Skin epidermis (tissue), 12 donors: ENCODE measurements around the gene PIMREG.
"Not testable (repeated sequence)": the region's sequence is repeated elsewhere in the genome, so short reads cannot be mapped to it uniquely, and the experiment has no call there.

ENCODE experiments used
- H3K27ac ChIP-seq, 21 experiments: fragments of 200-600 bp; sonication (generic) in 11 of 21; one replicate each; pipeline ENCODE4 v1.5.0; 2020; ENCODE audit warnings: mild to moderate bottlenecking in 3 of 21, inconsistent platforms in 2 of 21, moderate library complexity in 2 of 21
- H3K4me3 ChIP-seq, 7 experiments: fragments of 200-600 bp; sonication (generic) in 2 of 7; one replicate each; pipeline ENCODE4 v1.5.0; 2020; ENCODE audit warnings: inconsistent platforms in 2 of 7, mild to moderate bottlenecking in 2 of 7, moderate library complexity in 1 of 7

Gene PIMREG

DNA sequence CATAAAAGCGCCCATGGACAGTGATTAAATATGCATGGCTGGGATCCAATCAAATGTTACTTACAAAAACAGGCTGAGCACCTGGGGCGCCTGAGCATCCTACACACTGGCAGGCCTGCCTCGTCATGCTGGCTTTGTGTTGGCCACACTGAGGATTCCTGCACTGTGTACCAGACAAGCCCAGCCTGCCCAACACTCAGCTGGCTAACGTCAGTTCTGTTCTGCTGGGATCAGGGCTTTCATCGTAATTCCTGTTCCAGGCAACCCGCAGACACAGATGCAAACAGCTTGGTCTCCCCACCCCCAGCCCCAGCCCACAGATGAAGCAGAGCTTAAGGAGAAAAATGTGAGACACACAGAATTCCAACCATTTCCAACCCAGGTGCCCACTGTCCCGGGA is 30.7 kb downstream of the PIMREG start:
- Histone ChIP-seq H3K27ac (peak overlapping the region in 1 of 21 experiments; percentile 33), H3K4me3 (no peak overlapping the region)

DNA sequence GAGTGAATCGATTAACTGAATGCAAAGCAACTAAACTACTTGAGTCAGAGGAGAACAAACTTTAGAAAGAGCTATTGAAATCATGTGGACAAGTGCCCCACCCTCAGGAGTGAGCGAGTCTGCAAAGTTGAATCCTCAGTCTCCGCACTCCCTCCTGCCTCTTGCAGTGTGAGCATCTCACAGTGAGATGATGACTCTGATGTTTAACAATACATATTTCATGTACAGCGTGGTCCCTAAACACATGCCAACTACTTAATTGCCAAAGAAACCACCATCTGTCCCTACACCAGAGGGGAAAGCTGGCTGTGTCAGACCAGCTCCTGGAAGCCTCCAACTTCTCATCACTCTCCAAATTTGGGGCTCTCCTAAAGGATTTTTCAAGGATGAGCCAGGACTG is 31.2 kb downstream of the PIMREG start:
- Histone ChIP-seq H3K27ac (peak overlapping the region in 2 of 21 experiments; percentile 17 to 33), H3K4me3 (no peak overlapping the region)

DNA sequence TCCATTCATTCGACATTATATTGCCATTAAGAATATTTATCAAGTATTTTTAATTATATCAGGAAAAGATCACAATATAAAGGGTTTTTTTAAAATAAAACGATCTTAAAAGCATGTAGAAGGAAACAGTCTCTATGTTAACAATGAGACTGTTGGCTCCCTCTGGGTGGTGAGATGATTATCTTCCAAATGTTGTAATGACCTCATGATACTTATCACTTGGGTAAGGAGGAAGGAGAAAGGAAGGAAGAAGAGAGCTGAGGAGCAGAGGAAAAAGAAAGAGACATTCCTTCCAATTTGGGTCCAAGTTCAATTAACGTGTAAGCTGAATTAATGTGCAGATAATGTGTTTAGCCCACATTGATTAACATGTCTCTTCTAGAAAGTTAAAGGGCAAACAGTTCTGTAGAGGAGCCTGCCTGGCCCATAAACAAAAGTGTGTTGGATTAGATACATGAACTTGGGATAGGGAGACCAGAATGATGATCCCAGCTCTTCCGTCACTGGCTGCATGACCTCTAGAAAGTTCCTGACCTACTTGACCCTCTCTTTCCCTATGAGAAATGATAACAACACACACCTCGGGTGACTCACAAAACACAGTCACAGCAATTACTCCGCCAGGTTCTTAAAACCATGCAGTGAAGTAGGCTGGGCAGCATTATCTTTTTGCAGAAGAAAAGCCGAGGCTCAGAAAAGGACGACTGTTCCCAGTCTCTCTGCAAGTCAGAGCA is 32.0 kb downstream of the PIMREG start:
- Histone ChIP-seq H3K27ac (no peak overlapping the region), H3K4me3 (no peak overlapping the region)

DNA sequence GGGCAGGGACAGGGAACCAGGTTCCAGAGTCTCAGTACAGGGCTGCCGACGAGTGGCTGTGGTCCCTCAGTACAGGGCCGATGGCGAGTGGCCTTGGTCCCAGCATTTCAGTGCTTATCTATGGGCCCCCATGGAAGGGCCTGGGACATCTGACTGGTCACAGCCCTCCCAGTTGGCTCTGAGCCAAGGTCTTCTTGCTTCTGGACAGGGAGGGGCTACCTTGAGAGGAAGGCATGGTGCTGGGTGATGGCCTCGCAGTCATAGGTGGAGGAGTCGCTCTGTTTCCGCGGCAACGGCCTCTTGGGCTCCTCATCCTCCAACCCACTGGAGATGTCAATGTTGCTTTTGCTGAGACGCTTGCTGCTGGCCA is 32.5 kb downstream of the PIMREG start:
- H3K27ac ChIP-seq: no peak overlapping the region
- H3K4me3 ChIP-seq: no peak overlapping the region

DNA sequence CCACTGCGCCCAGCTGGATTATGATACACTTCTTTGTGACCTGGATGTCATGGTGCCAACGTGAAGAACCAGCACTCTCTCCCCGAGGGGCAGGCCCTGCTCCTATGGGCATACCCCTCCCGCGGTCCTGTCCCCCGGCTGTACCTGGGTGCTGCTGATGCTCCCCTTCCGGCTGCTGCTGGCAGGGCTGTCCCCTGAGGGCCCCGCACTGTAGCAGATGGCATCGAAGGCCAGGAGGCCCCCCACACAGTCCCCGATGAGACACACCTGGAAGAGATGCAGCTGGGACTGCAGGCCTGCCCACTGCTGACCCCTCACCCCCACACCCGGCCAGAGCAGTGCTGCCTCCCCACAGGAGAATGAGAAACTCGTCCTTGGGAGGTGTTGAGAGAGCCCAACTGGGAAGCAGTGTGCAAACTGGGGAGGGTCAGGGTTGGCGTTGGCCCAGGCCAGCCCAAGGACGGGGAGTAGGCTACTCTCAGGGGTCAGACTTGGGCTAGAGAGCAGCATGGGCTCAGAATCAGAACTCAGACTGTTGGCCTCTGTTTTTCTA is 33.7 kb downstream of the PIMREG start:
- Histone ChIP-seq H3K27ac (no peak overlapping the region), H3K4me3 (no peak overlapping the region)

DNA sequence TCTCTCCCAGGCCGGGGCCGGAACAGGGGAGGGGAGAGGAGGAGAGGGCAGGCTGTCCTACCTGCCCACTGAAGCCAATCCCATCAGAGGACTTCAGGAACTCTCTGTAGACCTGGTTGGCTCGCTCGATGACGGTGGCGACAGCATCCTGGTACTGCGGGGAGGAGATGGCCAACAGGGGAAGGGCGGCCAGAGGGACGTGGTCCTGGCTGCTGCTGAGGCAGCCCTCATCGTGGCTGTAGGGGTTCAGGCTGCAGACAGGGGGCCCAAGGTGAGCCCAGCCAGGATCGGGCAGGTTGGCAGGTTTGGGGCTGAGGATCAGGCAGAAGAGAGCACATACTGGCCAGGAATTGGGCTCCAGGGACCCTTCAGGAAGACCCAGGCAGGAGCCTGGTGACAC is 34.2 kb downstream of the PIMREG start:
- no peak overlapping the region for H3K27ac ChIP-seq
- no peak overlapping the region for H3K4me3 ChIP-seq

DNA sequence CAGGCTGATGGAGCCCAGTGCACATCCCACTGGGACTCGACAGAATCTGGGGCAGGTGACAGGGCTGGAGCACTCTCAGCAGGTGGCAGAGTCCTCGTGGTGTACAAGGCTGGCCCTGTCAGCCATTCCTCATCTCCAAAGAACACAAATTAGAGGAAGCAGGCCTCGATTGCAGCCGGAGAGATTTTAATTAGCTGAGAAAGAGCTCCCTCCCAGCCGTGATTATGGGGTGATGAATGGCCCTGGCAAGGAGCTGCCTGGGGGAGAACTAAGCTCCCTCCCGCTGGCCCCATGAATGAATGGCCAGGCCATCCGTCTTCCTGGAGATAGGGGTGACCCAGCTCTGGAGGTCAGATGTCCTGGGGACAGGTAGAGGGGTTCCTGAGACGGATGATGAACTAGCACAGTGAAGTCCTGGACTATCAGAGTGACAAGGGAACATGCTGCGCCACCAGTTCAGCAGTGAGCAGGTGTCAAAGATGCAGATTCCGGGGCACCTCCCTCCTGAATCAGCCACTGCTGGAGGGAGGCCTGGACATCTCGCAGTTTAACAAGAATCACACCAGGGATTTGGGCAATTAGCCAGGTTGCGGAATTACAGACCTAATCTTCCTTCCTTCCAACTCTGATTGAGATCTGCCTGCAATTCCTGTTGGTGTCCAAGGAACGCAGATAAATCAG is 35.5 kb downstream of the PIMREG start:
- Histone ChIP-seq H3K27ac (no peak overlapping the region), H3K4me3 (no peak overlapping the region)

DNA sequence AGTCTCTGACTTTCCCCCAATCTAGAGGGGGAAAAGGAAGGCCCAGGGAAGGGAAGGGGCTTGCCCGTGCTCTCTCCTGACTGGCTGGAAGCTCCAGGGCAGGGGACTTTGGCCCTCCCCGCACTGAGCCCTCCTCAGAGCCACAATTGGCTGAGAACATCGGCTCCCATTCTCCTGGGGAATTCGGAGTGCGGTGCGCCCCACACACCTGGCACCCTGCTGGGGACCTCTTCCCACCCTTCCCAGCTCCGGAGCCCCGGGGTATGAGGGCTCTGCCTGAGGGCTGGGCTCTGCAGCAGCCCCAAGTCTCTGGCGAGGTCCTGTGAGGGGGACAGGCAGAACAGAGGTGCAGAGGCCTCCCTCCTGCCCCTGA is 36.0 kb downstream of the PIMREG start:
- Histone ChIP-seq H3K27ac (no peak overlapping the region), H3K4me3 (no peak overlapping the region)

DNA sequence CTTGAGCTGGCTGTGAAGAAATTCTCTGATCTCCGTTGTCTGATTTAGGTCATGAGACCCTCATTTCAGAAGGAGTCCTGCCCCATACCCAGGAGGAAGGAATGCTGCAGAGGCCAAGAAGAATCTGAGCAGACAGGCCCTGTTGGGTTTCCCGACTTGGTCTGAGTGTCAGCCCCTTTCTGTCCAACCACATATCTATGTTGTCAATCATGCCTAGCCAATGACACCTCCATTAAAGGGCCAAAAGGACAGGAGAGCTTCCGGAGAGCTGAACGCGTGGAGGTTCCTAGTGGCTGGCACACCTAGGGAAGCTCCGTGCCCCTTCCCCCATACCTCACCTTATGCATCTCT is 37.8 kb downstream of the PIMREG start:
- no peak overlapping the region for H3K27ac ChIP-seq

DNA sequence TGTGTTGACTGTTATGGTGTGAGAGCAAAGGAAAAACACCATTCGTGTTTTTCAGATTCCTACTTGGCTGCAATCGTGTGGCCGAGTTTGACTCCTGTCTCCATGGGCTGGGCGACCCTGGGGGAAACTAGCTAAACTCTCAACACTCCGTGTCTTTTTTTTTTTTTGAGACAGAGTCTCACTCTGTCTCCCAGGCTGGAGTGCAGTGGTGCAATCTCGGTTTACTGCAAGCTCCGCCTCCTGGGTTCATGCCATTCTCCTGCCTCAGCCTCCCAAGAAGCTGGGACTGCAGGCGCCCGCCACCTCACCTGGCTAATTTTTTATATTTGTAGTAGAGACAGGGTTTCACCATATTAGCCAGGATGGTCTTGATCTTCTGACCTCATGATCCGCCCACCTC is 38.5 kb downstream of the PIMREG start:
- H3K27ac ChIP-seq, H3K4me3 ChIP-seq: not testable (repeated sequence)

More for the DNA sequence above, 37.8 kb downstream of the PIMREG start:
- no peak overlapping the region for H3K4me3 ChIP-seq

DNA sequence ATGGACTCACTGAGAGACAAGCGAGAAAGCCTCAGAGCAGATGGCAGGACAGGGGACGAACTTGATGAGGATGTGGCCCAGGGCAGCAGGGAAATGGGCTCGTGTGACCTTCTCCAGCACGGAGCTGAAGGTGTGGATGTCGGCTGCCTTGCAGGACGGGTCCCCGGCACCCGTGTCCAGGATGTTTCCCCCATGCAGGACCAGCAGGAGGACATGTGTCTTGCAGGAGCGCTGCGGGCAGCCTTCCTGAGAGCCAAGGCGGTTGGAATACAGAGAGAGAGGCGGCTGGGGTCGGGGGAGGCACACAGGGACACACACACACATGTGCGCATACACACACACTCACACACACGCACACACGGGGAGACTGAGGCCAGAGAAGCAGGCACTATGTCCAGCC is 39.3 kb downstream of the PIMREG start:
- Histone ChIP-seq H3K27ac (no peak overlapping the region), H3K4me3 (no peak overlapping the region)

DNA sequence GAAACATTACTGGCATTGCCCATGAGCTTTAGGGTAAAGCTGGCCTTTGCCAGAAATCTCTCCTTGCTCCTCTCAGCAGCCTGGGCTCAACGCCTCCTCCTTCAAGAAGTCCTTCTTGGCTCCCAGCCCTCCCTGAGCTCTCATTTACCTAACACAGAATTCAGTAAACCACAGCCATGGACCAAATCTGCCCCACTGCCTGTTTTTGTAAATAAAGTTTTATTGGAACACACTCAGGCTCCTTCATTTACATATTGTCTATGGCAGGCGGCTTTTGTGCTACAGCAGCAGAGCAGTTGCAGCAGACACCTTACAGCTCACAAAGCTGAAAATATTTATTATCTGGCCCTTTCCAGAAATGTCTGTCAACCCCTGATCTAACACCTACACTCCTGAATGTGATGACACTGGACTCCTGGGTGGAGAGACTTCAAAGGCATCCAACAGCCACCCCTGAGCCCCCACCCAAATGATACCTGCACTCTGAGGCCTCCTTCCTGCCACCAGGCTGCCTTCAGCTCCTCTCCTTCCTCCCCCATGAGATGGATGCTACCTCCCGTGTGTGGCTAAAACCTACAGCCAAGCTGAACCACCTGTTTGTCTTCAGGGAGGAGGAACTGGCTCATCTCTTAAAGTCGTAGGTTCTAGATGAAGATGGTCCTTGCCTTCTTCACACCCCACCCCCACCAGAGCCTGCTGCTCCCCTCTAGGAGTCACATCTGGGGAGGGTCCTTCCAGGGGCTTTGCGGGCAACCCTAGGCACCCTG is 41.6 kb downstream of the PIMREG start:
- Histone ChIP-seq H3K4me3 (no peak overlapping the region), H3K27ac (peak overlapping the region in 1 of 21 experiments; percentile 52)

DNA sequence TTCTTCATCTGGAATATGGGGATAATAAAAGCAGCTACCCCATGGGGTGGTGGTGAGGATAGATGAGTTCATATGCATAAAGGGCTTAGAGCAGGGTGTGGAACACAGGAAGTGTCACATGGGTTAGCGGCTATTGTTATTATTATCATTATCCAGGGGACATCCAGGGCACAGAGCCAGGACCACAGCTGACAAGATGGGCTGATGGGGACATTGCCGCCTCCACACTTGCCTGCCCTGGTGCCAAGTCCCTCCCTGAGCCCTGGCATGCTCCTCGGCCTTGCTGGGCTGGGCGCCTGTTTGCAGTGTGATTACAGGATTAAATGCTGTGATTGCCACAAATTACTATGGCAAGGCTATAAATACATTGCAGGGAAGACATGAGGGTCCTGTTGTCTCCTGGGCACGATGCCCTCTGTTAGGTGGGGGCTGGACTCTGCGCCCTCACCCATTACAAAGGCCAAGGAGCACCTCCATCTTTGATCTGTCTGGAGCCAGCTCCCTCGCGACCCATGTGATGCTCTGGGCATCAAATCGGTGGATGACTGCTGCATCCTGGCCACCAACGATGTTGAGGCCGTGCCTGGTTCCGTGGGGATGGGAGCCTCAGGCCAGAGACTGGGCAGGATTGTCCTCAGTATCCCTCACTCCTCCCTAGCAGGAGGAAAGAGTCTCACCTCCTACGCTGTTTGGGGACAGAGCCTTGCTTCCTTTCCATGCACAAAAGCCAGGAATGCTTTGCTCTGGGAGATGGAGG is 43.2 kb downstream of the PIMREG start:
- no peak overlapping the region for H3K4me3 ChIP-seq
- H3K27ac ChIP-seq: no peak overlapping the region

DNA sequence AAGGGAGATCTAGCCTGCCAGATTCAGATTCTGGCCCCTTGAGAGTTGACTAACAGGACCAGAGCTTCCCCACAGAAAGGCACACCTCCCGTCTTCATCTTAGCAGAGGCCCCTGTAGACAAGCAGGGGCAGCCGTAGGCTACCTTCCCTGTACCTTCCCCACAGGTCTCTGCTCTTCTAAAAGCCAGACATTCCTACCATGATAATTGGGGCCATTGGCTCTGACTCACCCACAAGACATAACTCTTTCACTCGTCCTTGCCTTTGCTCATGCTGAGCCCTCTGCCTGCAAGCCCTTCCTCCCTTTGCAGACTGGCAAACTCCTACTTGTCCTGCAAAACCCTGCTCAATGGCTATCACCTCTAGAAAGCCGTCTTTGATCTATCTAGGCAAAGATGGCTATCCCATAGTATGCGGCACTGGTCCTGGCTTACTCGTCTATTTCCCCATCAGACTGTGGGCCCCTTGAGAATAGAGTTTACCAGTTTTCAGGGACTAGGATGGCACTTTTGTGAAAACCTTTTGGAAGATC is 43.8 kb downstream of the PIMREG start:
- Histone ChIP-seq H3K4me3 (no peak overlapping the region), H3K27ac (no peak overlapping the region)

DNA sequence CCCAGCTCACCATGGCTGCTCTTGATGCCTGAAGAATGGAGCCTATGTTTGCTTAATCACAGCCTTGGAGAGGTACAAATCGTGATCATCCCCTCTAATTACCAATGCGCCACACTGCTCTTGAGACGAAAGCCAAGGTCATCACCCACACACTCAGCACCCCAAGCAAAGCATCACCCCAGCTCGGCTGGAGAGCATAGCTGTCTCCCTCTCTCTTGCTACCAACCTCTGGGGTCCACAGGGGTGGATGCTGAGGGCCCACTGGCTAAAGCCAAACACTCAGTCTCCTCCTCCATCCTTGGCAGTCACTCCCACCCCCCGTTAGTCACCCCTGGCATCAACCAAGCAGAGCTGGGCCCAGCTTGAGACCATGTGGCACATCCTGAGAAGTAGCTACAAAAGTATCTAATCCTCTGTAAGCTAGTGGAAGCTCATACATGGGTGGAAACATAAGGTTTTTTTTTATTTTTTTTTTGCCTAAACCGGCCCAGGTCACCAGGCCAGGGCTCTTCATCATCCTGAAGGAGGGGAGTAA is 44.8 kb downstream of the PIMREG start:
- H3K27ac ChIP-seq: no peak overlapping the region
- no peak overlapping the region for H3K4me3 ChIP-seq

DNA sequence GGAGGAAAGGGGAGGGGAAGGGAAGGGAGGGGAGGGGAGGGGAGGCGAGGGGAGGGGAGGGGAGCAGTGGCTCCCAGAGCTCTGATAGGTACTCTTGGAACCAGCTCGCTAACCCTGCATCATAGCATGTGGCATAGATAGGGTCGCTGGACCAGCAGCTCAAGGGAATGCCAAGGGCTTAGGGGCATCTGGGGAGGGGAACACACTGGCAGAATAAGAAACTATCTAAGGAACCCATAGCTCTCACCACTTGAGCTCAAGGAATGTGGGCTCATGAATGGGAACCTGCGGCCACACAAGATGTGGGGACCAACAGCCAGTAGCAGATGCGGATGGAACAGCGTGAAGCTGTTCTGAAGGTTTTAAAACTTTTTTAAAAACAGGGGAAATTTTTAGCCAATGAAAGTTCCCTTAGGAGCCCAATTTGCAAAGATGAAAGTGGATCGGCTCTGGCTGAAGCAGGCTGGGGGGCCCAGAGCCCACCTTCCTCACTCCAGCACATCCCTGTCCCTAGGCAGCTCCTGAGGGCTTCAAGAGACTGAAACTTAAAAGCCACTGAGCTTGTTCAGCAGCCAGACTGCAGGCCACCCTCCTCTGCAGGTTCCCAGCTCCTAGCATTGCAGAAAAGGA is 46.9 kb downstream of the PIMREG start:
- Histone ChIP-seq H3K4me3 (no peak overlapping the region), H3K27ac (no peak overlapping the region)

DNA sequence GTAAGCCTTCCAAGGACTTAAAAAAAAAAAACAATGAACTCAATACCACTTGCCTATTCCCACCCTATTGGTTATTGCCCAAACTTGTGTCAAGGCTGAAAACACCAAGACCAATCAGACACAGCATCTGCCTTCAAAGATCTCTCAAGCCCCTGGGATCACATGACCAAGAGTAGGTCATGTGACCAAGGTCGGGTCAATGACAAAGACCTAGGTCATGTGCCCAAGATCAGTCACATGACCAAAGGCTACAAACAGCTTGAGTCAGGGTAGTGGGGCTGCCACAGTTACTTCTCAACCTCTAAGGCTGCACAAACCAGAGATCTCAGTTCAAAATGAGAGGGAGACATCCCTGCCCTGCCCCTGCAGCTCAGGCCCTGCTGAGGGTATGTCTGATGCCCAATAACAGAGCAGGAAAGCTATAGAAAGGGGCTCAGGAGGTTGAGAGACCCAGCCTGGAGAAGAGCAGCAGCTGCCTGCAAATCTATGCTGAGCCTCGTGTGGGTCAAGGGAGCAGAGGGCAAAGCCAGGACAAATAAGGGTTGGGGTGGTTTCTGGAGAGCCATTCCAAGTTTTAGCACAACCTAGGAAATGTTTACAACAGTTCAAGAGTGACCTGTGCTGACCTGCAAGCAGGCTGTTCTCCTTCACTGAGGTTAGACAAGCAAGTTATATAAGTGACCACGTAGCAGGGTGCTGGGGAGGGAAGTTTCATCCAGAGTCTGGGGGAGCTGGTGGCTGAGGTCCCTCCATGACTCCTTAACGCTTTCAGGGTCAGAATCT is 48.8 kb downstream of the PIMREG start:
- Histone ChIP-seq H3K27ac (no peak overlapping the region), H3K4me3 (no peak overlapping the region)

DNA sequence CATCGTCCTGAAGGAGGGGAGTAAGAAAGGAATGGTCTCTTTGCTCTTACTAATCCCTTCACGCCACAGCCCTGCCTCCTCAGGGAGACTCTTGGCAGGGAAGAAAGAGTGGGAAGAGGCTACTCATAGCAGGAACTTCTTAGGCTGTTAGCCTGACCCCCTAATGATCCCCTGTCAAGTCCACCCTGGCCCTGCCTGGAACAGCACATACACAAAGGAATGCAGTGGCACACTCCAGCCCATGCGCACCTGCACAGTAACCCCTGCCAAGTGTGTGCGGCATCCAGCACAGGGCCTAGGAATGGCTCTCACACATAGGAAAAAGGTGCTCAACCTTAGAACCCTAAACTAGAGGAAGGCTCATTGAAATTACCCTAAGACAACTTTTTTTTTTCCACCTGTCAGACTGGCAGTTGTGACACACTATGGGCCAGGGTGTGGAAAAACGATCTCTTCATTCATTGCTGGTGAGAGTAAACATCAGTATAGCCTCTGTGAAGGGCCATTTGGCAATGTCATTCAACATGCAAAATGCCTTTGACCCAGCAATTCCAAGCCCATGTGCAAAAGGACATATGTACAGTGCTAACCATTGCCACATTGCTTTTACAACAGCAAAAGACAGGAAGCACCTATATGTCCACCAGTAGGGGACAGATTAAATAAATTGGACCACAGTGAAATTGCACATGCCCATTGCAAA is 50.1 kb downstream of the PIMREG start:
- H3K27ac ChIP-seq: no peak overlapping the region
- H3K4me3 ChIP-seq: no peak overlapping the region
